GM18526 (cell line): Measurements from ENCODE around the gene PRPH.

Experiments used
- POLR2A ChIP-seq: IDR thresholded peaks from 3 replicates; pipeline ENCODE4 v1.6.1; 2011; ENCODE audit not compliant: insufficient read length; ENCODE audit errors: extremely low read depth

Gene PRPH

DNA sequence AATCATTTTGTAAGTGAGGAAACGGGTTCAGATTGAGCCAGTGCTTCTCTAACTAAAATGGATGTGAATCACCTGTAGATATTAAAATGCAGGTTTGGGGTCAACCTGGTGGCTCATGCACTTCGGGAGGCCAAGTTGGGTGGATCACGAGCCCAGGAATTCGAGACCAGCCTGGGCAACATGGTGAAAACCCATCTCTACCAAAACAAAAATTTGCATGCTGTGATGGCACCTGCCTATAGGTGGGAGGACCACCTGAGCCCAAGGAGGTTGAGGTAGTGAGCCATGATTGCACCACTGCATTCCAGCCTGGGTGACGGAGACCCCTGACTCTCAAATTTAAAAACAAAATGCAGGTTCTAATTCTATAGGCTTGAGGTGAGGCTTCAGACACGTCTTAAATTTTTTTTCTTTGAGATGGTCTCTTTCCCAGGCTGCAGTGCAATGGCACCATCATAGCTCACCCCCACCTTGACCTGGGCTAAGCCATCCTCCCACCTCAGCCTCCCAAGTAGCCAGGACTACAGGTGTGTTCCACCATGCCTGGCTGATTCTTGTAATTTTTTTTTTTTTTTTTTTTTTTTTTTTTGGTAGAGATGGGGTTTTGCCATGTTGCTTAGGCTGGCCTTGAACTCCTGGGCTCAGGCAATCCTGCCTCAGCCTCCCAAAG is 21.1 kb upstream of the PRPH start:
- TF ChIP-seq POLR2A, result no peak

DNA sequence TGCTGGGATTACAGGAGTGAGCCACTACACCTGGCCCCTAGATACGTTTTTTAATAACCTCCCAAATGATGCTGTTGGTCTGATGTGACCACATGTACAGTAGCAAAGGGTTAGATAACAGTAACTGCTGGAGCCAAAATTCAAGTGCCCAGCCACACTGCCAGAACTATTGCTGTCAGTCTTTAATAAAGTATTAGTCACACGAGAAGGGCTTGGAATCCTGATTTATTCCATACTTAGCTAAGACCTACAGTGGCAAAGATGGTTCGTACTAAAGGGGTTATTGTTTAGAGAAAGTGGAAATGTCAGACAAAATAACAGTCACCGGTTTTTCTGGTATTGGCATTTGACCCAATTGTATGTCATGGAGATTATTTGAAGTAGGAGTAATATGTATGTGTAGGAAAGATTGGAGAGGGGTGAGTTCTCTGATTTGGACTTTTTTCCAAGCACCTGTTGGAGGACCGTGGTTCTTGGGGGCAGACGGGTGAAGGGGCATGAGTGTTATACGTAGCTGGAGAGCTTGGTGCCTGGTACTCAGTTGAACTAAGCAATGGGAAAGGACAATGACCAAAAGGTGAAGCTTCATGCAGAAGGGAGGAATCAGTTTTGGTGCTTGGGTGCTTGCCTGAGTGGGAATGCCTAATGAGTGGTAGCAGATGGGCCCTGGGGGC is 20.4 kb upstream of the PRPH start:
- TF ChIP-seq POLR2A, result no peak

- TF ChIP-seq POLR2A, result no peak
Observed at GRCh38 chr12:49276304-49277290, 18.4 kb upstream of the PRPH start.

DNA sequence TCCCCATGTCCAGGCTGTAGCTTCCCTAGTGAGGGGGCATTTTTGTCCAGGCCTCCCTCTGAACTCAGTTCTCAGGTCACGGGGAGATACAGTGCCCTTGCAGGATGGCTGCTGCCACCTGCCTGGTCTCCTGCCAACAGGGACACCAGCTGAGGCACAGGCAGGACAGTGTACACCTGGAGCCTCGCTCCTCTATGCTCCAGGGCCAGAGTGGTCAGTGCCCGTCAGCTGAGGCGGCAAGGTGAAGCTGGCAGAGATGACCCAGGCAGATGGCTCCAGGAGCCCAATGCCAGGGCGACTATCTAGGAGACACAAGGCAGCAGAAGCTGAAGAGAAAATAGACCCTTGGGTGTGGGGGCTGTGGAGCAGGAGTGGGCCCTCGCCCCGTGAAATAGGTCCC is 17.5 kb upstream of the PRPH start:
- TF ChIP-seq POLR2A, result no peak

DNA sequence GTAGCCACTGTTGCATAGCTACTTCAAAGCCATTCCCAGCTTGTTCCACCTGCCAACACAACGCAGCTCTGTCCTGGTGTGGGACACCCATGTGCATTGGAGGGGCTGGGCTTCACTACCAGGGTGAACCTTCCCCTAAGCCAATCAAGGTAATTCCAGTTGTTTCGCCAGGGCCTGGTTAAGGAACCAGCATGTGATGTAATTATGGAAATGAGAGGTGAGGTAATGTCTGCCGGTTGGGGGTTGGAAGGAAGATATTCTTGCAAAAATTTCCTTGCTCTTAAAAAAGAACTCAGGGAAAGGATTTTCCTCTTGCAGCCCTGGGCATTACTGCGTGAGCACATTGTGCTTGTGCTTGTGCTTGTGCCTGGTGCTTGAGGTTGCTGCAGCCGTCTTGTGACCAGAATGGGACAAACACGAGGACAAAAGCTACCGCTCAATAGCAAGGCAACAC is 15.2 kb upstream of the PRPH start:
- TF ChIP-seq POLR2A, result no peak

DNA sequence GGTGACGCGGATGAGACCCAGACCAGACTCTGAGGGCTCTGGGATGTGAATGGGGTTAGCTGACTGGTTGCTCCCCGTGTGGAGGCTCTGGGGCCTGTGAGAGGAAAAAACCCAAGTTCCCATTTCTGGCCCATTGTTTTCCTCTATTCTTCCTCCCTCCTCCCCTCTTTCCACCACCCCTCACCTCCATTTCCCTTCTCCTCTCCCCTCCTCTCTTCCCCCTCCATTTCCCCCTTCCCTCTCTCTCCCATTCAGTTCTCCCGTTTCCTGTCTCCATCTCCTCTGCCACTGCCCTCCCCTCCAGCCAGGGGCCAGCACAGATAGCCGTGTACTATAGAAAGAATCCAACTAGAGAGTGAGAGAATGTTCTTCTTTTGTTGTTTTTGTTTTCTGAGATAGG is 12.6 kb upstream of the PRPH start:
- TF ChIP-seq POLR2A, result no peak

- TF ChIP-seq POLR2A, result no peak
Observed at GRCh38 chr12:49283541-49284429, 11.2 kb upstream of the PRPH start.

- no peak for TF ChIP-seq POLR2A
Observed at GRCh38 chr12:49284672-49285071, 10.3 kb upstream of the PRPH start.

- no peak for TF ChIP-seq POLR2A
Observed at GRCh38 chr12:49287876-49288275, 7.1 kb upstream of the PRPH start.

GRCh38 chr12:49288412-49288853 is 6.5 kb upstream of the PRPH start:
- no peak for TF ChIP-seq POLR2A

GRCh38 chr12:49288922-49289555 is 5.9 kb upstream of the PRPH start:
- no peak for TF ChIP-seq POLR2A

- TF ChIP-seq POLR2A, result no peak
Observed at GRCh38 chr12:49292729-49293055, 2.3 kb upstream of the PRPH start.

DNA sequence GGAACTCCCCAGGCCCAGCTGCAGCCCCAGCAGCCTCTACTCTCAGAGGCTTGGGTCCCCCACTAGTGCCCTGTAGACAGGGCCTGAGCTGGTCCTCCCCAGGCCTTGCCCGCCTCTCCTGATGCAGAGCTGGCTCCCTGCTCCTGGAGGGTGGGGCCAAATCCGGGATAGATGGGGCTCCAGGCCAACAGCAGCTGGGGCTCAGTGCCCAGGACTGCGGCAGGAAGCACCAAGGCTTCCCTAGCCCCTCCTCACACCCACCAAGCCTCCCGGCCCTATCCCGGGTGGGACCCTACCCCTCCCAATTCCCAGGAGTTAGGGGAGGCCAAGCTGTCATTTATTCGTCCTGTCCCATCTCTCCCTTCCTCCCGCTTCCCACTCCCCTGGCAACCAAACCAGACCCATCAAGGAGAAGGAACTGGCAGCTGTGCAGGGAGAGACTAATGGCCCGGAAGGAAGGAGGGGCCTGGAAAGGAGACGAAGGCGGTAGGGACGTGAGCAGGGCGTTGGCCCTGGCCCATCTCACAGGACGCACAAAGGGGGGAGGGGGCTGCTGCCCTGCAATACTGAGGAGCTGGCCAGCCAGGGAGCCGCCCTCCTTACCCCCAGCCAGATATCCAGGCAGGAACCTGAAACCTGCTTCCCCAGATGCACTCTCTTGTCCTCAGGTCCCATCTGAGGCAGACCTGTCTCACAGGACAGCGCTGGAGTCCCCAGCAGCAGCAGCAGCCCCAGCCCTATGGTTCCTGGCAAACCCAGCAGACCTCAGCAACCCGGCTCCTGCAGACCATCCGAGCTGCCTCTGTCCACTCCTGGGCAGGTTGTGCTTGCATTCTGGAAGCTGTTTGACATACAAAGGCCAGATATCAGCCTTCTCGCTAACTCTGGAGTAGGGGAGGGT is 1.6 kb upstream of the PRPH start:
- TF ChIP-seq POLR2A, result no peak
